Occipital lobe (tissue), 2 donors: ENCODE results near the gene SUCNR1. TPM values are rescaled to one million over a fixed set of nuclear protein-coding genes. Genes with fewer than 3 reads are reported as not detected.
"Not testable (repeated sequence)": the region's sequence is repeated elsewhere in the genome, so short reads cannot be mapped to it uniquely, and the experiment has no call there.

ENCODE experiments used
- DNase-seq: peaks from one replicate; lab custom pipeline; 2025; lab: John Stamatoyannopoulos, UW
- total RNA-seq: library from RNA; depleted of rRNA; stranded (reverse); fragments of >200 nt; gene quantifications from one replicate; pipeline ENCODE4 v1.2.3, GENCODE V29; 2014

SUCNR1 gene
- total RNA-seq, 1 donor from 2014 or later = 1.2 TPM

DNA sequence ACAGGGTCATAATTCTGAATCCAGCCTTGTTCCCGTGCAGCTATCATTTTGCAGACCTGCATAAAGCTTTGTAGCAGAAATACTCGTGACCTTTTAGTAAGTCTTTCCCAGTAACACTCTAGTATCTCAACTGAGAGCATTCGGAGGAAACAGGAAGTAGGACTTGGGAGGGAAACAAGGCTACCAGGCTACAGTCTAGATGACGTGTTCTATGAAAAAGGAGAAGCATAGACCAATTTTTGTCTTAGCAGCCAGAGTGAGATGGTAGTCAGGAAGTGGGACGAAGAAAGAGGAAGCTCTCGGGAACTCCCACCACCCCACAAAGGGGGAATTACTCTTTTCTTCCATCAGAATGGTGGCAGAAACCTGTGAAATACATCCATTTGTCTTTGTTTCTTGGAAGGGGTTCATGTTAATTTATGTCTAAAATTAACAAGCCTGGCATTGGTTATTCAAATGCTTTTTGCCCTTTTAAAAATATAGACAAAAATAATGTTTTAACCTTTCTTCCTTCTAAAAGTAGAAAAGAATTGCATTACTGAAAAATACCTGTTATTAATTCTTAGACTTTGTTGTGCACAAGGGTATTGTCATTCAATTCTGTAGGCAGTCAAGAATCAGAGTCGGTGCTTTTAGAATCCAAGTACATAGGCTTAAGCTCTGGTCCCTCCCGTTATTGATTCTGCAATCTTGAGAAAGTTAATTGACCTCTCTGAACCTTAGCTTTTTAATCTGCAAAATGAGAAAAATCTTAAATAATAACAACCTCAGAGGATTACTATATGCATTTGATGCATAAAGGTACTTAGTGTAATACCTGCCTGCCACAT lies 1.6 kb upstream of the SUCNR1 start:
- DNase-seq = no peak

DNA sequence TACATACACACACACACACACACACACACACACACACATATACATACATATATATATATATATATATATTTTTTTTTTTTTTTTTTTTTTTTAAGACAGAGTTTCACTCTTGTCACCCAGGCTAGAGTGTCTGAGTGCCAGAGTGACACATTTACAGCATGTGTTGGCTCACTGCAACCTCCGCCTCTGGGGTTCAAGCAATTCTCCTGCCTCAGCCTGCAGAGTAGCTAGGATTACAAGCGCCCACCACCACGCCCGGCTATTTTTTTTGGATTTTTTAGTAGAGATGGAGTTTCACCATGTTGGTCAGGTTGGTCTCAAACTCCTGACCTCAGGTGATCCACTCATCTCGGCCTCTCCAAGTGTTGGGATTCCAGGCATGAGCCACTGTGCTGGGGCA lies 636 bp downstream of the SUCNR1 start:
- DNase-seq = not testable (repeated sequence)

DNA sequence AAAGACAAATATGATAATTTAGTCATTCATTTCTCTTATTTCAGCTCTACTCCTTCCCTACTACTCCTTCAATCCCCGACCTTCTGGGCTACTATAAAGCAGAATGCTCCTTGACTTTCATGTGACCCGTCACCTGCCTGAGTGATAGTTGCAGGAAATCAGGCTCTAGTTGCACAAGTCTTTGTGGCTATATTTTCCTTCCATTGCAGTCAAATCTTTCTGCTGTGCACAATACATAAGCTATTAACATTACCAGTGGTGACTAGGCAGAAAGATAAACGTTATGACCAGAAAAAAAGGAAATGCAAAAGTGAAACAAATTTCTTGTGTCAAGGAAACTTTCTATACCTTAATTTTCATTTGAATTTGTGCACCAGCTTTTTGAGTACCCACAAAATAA lies 2.3 kb downstream of the SUCNR1 start:
- DNase-seq = no peak

DNA sequence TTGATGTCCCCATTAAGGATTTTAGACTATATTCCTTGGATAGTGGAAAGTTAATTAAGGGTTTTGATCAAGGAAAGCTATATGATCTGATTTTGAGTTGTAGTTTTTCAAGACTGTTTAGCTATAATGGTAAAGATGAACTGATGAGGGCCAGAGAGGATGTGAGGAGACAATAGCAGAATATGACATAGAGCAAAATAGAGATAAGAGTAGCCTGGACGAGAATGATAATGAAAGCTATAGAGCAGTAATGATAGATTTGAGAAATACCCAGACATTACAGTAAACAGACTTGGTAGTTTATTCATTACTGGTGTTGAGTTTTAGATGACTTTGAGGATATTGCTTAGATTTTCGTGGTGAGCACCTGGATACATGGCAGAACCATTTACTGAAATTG lies 3.8 kb downstream of the SUCNR1 start:
- no peak for DNase-seq

DNA sequence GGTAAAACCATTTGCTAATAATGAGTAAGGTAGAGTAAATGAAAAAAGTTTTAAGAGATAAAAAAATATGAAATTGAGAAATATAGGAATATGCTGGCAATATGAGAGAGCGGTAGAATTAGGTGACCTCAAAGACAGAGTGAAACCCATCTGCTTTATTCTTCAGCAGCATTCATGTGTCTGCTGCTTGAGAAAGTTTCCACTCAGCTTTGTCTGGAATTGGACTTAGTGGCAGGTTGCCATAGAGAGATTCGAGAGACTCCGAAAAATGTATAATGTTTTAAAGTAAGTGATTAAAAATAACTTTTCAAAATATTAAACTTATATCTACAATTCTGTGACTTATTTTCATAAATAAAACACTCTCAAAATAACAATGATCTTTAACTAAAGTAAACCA lies 5.0 kb downstream of the SUCNR1 start:
- no peak for DNase-seq

DNA sequence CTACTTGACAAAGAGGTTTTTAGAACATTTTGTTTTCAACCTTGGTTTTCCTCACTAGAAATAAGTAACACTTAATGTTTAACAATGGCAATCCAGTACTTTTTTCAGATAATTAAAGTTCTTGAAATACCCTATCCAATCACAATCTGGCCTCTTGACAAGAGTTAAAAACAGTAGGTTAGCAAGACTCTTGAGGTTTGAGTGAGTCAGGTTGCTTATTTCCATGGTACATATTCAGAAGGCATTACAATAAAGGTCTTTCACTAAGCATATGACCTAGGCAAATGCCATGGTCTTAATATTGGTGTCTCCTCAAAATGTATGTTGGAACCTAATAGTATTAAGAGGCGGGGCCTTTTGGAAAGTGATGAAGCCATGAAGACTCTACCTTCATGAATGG lies 5.6 kb downstream of the SUCNR1 start:
- no peak for DNase-seq

DNA sequence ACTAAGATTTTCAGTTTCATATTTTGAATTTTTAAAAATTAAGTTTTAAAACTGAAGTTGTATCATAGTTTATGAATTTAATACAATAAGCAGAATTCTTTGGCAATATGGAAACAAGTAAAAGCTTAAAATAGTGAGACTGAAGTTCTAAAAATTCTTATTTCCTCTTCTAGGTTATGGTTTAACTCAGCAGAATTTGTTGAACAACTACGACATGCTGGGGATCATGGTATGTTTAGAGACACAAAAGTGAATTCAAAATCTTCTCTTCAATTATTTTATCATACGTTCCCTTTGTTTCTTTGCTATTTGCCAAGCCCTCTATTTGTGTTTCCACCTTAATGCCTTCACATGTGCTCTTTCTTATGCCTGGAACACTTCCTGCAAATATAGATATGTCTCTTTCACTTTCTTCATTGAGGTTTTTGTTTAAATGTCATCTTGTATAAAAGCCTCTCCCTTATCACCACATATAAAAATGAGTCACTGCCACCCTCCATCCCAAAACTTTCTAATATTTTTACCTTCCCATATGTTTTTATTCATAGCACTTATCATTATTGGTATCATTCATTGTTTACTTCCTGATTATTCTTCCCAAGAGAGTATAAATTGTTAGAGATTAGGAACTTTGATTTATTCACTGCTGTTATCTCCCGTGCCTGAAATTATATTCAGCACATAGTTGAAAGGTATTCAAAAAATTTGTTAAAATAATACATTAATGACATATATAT lies 6.4 kb downstream of the SUCNR1 start:
- no peak for DNase-seq

DNA sequence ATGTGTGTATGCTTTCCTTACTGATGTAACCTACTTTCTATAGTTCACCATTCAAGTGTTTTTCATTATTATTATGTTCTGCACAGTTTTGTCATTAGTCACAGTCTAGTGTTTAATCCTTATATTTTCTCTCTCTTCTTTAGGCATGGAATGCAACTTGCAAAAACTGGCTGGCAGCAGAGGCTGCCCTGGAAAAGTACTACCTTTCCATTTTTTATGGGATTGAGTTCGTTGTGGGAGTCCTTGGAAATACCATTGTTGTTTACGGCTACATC lies 6.9 kb downstream of the SUCNR1 start:
- DNase-seq = no peak

DNA sequence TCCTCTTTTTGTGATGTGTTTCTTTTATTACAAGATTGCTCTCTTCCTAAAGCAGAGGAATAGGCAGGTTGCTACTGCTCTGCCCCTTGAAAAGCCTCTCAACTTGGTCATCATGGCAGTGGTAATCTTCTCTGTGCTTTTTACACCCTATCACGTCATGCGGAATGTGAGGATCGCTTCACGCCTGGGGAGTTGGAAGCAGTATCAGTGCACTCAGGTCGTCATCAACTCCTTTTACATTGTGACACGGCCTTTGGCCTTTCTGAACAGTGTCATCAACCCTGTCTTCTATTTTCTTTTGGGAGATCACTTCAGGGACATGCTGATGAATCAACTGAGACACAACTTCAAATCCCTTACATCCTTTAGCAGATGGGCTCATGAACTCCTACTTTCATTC lies 7.7 kb downstream of the SUCNR1 start:
- no peak for DNase-seq

DNA sequence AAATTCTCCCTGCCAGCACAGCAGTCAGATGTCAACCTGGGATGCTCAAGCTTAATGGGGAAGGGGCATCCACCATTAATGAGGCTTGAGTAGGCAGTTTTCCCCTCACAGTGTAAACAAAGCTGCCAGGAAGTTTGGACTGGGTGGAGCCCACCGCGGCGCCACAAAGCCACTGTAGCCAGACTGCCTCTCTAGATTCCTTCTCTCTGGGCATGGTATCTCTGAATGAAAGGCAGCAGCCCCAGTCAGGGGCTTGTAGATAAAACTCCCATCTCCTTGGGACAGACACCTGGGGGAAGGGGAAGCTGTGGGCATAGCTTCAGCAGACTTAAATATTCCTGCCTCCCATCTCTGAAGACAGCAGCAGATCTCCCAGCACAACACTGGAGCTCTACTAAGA lies 12.0 kb downstream of the SUCNR1 start:
- DNase-seq = not testable (repeated sequence)

DNA sequence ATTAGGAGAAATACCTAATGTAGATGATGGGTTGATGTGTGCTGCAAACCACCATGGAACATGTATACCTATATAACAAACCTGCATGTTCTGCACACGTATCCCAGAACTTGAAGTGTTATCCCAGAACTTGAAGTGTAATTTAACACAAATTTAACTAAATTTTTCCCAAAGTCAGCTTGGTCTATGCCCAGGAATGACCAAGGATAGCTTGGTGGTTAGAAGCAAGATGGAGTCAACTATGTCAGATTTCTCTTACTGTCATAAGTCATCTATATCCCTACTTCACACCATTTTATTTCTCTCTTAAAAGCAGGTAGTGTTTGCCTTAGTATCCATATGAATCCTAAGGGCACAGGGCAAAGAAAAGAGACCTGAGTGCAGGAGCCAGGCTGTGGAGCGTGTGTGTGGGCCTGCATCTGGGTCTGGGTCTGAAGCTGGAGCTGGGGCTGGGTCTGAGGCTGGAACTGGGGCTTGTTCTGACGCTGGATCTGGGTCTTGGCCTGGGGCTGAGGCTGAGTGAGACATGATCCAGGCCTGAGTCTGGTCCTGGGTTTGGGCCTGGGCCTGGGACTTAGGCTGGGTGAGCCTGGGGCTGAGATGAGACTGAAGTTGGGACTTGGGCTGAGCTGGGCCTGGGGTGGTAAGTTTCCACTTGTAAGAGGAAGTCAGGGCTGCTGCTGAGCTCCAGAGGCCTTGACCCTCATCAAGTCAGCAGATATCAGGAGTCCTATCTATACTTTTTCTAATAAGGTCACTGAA lies 14.2 kb downstream of the SUCNR1 start:
- not testable (repeated sequence) for DNase-seq

DNA sequence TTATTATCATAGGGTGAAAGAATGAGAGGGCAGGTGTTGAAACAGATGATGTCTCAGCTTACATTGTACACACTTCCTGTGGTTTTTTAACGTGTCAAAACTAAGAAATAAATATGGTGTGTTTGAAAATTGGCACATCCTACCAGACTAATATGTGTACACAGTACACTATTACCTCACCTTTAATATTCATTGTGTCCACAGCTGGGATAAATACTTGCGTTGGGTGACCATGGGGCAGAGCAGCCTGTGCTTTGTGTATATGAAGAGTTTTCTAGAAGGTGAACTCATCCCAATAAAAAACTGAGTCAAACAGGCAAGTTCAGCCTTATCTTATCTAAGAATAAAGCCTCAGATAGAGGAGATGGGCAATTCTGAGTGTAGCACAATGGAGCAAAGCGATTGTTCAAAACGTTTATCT lies 17.3 kb downstream of the SUCNR1 start:
- no peak for DNase-seq

DNA sequence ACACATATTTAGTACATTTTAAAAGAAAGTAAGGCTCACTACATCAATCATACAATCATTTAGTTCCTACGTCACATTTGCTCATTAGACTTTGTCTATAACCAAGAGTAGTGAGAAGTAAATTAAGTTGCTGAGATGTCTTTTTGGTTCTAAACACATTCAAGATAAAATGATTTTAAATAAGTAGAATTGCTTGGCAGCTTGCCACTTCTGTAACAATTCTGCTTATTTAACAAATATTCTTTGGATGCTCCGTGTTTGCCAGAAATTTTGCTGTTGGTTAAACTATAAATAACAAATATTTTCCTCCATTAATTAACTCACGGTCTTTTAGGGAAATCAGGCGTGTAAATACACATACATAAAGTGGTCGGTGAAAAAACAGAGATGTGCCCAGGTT lies 18.3 kb downstream of the SUCNR1 start:
- no peak for DNase-seq

DNA sequence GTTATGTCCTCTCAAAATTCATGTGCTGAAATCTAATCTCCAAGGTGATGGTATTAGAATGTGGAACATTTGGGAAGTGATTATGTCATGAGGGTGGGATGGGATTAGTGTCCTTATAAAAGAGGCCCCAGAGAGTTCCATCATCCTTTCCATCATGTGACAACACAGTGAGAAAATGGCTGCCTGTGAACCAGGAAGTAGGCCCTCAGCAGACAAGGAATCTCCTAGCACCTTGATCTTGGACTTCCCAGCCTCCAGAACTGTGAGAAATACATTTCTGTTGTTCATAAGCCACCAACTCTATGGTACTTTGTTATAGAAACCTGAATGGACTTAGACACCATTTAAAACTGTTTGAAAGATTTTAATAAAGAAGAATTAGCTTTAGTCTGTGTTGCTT lies 20.8 kb downstream of the SUCNR1 start:
- DNase-seq = no peak

DNA sequence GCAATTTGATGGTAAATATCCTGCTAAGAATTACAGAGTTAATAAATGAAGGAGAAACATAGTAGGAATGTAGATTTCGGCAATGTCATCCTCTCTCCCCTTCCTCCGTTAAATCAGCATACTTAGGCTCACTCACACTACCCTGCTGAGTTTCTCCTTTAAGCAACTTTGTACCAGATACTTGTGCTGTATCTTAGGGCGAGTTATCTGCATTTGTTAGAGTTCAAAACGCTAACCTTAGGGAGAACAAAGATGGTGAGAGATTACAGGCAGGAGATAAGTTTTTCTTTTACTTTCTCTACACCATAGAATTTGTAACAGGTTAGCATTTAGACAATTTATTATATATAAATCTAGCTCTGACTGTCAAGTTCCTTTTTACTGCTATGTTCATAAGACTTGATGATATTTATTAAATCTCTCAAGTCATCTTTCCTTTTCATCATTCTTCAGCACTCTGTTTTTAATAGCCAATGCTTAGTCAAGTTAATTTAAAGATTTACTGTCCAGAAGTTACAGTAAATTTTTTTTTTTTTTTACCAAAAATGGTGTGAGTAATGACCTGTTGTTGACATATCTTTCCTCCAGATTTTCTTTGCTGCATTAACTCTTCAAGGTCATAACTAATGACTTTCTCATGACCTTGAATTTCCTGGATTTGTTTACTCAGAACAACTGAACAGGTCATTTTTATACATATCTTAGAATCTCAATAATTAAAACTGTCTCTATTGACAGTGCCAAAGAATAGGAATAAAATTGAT lies 22.2 kb downstream of the SUCNR1 start:
- DNase-seq = no peak

DNA sequence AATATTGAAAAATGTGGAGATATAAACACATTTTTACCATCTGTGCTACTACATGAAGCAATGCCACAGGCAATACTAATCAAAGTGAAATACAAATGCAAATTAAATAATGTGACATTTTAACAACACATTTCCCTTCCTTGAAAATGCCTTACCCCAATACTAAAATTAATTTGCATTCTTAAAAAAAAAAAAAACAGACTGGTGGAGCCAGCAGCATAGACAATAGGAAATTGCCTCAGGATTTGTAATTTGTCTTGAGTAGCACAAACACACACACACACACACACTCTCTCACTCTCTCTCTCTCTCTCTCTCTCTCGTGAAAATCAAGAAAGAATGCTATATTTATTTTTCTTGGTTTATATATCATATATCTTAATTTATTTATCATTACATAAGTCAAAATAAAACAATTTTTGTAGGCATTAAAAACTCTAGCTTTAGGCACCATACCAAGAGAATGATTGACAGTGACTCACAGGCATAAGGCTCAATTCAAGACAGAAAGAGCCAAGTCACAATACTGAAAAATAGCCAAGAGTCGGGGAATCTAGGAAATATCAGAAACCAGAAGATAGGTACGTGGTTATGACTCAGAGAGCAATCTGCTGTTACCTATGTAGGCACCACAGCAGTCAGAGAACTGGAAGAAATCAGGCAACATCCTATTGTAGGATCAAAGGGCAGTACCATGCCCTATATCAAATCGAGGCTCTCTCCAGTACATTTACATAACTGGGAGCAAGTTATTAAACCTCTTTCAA lies 23.0 kb downstream of the SUCNR1 start:
- DNase-seq = no peak

DNA sequence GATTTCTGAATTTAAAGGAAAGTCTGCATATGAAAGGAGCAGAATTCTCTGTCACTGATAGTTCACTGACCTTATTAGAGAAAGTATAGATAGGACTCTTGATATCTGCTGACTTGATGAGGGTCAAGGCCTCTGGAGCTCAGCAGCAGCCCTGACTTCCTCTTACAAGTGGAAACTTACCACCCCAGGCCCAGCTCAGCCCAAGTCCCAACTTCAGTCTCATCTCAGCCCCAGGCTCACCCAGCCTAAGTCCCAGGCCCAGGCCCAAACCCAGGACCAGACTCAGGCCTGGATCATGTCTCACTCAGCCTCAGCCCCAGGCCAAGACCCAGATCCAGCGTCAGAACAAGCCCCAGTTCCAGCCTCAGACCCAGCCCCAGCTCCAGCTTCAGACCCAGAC lies 24.7 kb downstream of the SUCNR1 start:
- not testable (repeated sequence) for DNase-seq

DNA sequence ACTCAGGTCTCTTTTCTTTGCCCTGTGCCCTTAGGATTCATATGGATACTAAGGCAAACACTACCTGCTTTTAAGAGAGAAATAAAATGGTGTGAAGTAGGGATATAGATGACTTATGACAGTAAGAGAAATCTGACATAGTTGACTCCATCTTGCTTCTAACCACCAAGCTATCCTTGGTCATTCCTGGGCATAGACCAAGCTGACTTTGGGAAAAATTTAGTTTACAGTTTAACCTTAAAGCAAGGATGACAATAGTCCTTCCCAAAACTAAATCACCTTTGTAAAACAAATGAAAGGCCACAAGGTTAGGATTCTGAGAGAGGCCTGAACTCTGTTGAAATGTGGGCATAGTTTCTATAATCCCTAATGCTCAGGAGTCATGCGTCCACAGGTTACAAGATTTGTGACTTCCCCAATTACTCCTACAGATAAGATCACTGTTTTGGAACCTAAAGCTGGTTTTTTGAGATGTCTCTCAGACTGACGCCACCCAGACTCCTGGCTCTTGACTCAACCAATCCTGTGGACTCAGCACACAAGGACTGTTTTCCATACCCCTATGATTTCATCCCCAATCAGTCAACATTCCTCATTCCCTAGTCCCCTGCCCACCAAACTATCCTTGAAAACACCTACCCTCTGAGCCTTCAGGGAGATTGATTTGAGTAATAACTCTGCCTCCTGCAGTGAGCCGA lies 25.3 kb downstream of the SUCNR1 start:
- not testable (repeated sequence) for DNase-seq

DNA sequence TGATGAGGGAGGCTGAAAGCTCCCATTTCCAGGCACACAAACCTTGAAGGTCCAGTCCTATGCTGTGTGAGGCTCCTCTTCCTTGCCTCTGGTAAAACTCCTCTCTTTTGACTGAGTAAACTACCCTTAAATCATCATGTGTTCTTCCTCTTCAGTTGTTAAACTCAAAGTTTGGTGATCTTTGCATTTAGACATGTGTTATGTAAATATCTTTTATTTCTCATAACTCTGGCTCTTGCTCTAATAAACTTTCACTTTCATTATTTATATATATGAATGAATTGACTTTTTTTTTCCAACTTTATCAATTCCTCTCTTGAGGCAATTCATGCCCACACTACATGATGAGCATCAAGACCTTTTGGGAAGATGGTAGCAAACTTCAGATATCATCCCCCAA lies 26.6 kb downstream of the SUCNR1 start:
- no peak for DNase-seq

DNA sequence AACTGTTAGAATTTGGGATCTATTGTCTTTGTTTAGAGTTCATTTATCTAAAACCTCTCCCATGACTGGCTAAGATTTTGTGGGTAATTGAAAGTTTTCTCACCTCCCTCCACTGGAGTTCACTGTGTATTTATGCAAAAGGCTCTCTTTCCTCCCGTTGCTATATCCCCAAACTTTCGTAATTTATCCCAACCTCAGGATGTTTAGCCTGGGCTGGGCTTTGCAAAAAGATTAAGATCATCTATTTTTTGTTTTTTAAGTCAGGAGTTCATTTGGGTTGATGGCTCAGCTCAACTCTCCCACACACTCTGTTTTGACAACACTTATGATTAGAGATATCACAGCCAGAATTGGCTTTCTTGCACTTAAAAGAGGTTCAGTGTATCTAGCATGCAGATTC lies 27.0 kb downstream of the SUCNR1 start:
- DNase-seq = no peak
